Liver (tissue), 9 donors: ENCODE measurements around the gene CD300H. TPM values are rescaled to one million over a fixed set of nuclear protein-coding genes. Genes with fewer than 3 reads are reported as not detected.

ENCODE experiments used
- DNase-seq: peaks from one replicate; pipeline ENCODE4 v3.0.0-alpha.2; 2017; ENCODE audit warnings: low spot score
- H3K27ac ChIP-seq, 2 donors: one replicate each; pipeline ENCODE4 v1.7.0; 2013; ENCODE audit warnings: inconsistent platforms in 2 of 2, low read length in 2 of 2, control low read depth in 1 of 2, low read depth in 1 of 2, mild to moderate bottlenecking in 1 of 2
- H3K27me3 ChIP-seq, 4 donors: one replicate each; pipeline versions ENCODE4 v1.6.1 to v1.7.0; 2013; ENCODE audit warnings: low read length in 3 of 4, inconsistent platforms in 1 of 4, mild to moderate bottlenecking in 1 of 4, moderate library complexity in 1 of 4; ENCODE audit not compliant: control insufficient read depth in 4 of 4, insufficient read depth in 4 of 4
- H3K36me3 ChIP-seq, 4 donors: one replicate each; pipeline versions ENCODE4 v1.6.1 to v1.7.0; 2013; ENCODE audit warnings: low read length in 3 of 4, mild to moderate bottlenecking in 3 of 4, low read depth in 1 of 4, moderate library complexity in 1 of 4; ENCODE audit not compliant: control insufficient read depth in 4 of 4, insufficient read depth in 3 of 4
- H3K4me1 ChIP-seq, 4 donors: one replicate each; pipeline versions ENCODE4 v1.6.1 to v1.7.0; 2013; ENCODE audit warnings: low read length in 3 of 4, mild to moderate bottlenecking in 3 of 4, moderate library complexity in 1 of 4; ENCODE audit not compliant: control insufficient read depth in 4 of 4, insufficient read depth in 4 of 4
- H3K4me3 ChIP-seq, 3 donors: one replicate each; pipeline versions ENCODE4 v1.6.1 to v1.7.0; 2013; ENCODE audit warnings: low read length in 3 of 3, control low read depth in 1 of 3, low read depth in 1 of 3, mild to moderate bottlenecking in 1 of 3
- H3K9ac ChIP-seq, 2 donors: one replicate each; pipeline ENCODE4 v1.7.0; 2013; ENCODE audit warnings: low read length in 2 of 2, mild to moderate bottlenecking in 2 of 2, moderate library complexity in 2 of 2, control low read depth in 1 of 2, low read depth in 1 of 2
- H3K9me3 ChIP-seq, 4 donors: one replicate each; pipeline versions ENCODE4 v1.6.1 to v1.7.0; 2013; ENCODE audit warnings: low read length in 3 of 4; ENCODE audit not compliant: control insufficient read depth in 4 of 4
- ATF3 ChIP-seq: IDR thresholded peaks from 2 replicates; pipeline ENCODE4 v1.6.1; 2016; ENCODE audit warnings: antibody characterized with exemption
- CTCF ChIP-seq: fragments of 150-350 bp; IDR thresholded peaks from 2 replicates; pipeline ENCODE4 v1.5.1; 2017; ENCODE audit warnings: improper control_type of control experiment, low read depth, low read length; ENCODE audit not compliant: missing input control
- EGR1 ChIP-seq, 2 donors: IDR thresholded peaks; 2 replicates each; pipeline ENCODE4 v1.6.1; 2016 to 2018; ENCODE audit warnings: antibody characterized with exemption in 2 of 2, low read depth in 2 of 2
- FOXA1 ChIP-seq: IDR thresholded peaks from 2 replicates; pipeline ENCODE4 v1.6.1; 2016; ENCODE audit warnings: antibody characterized with exemption
- FOXA2 ChIP-seq: IDR thresholded peaks from 2 replicates; pipeline ENCODE4 v1.6.1; 2016; ENCODE audit warnings: antibody characterized with exemption
- GABPA ChIP-seq, 2 donors: IDR thresholded peaks in 1 of 2; conservative IDR thresholded peaks in 1 of 2; 2 replicates each; pipeline ENCODE4 v1.6.1; 2016; ENCODE audit warnings: antibody characterized with exemption in 2 of 2, mild to moderate bottlenecking in 1 of 2, moderate library complexity in 1 of 2
- HNF4A ChIP-seq, 2 donors: conservative IDR thresholded peaks; 2 replicates each; pipeline ENCODE4 v1.6.1; 2016; ENCODE audit warnings: antibody characterized with exemption in 2 of 2, mild to moderate bottlenecking in 2 of 2
- HNF4G ChIP-seq: IDR thresholded peaks from 2 replicates; pipeline ENCODE4 v1.6.1; 2016; ENCODE audit warnings: antibody characterized with exemption
- JUND ChIP-seq, 2 donors: IDR thresholded peaks; 2 replicates each; pipeline ENCODE4 v1.6.1; 2016; ENCODE audit warnings: antibody characterized with exemption in 2 of 2
- NR2F2 ChIP-seq: IDR thresholded peaks from 2 replicates; pipeline ENCODE4 v1.6.1; 2016; ENCODE audit warnings: antibody characterized with exemption
- RAD21 ChIP-seq, 2 donors: IDR thresholded peaks; 2 replicates each; pipeline ENCODE4 v1.6.1; 2016; ENCODE audit warnings: antibody characterized with exemption in 2 of 2, mild to moderate bottlenecking in 2 of 2
- REST ChIP-seq: IDR thresholded peaks from 2 replicates; pipeline ENCODE4 v1.6.1; 2016; ENCODE audit warnings: antibody characterized with exemption, mild to moderate bottlenecking
- RXRA ChIP-seq, 2 donors: IDR thresholded peaks; 2 replicates each; pipeline ENCODE4 v1.6.1; 2017 to 2018; ENCODE audit warnings: antibody characterized with exemption in 2 of 2, mild to moderate bottlenecking in 1 of 2
- SP1 ChIP-seq: IDR thresholded peaks from 2 replicates; pipeline ENCODE4 v1.6.1; 2018; ENCODE audit warnings: antibody characterized with exemption, mild to moderate bottlenecking
- TAF1 ChIP-seq: conservative IDR thresholded peaks from 2 replicates; pipeline ENCODE4 v1.6.1; 2016; ENCODE audit warnings: antibody characterized with exemption, mild to moderate bottlenecking
- YY1 ChIP-seq: IDR thresholded peaks from 2 replicates; pipeline ENCODE4 v1.6.1; 2016; ENCODE audit warnings: antibody characterized with exemption, mild to moderate bottlenecking
- WGBS: extraction: QIAGEN DNeasy Blood & Tissue Kit; methylation state at CpG from one replicate; pipeline ENCODE4 v1.1.7; 2013; 5-methylcytosine and 5-hydroxymethylcytosine counted together
- polyA plus RNA-seq, 2 donors: library from polyadenylated mRNA; stranded (reverse) in 1 of 2; unstranded in 1 of 2; fragments of 200-250 nt in 1 of 2; fragments of >200 nt in 1 of 2; fragmentation: Nextera tagmentation in 1 of 2; extraction: Ambion mirVana in 1 of 2; gene quantifications; one replicate each; pipeline versions ENCODE4 v1.2.1 to v1.2.3, GENCODE V29; 2013 to 2015
- total RNA-seq, 2 donors: library from RNA; depleted of rRNA; stranded (reverse); fragments of >200 nt; gene quantifications; one replicate each; pipeline ENCODE4 v1.2.3, GENCODE V29; 2014
- donor health status: healthy.
- donor health status: healthy.
- donor health status: healthy.
- donor health status: healthy.
- donor health status: healthy.

The CD300H gene
- under 1 TPM in 1 of 2 donors, not detected in 1; 0.47 TPM for total RNA-seq
- polyA plus RNA-seq, result not detected

- WGBS, result 74% methylated on average over 2 of the region's 2 CpGs
- no peak within 1 kb of the TSS for H3K27ac ChIP-seq
- H3K4me1 ChIP-seq, result no peaks in the 10 kb centered on the region
- no peak for DNase-seq
- TF ChIP-seq GABPA (IDR thresholded peaks at IDR 0.05 in 1 of 2, conservative IDR thresholded peaks at IDR 0.05 in 1 of 2) (no peak), RAD21 (IDR thresholded peaks at IDR 0.05) (no peak), SP1 (no peak), FOXA1 (no peak), HNF4A (conservative IDR thresholded peaks at IDR 0.05) (no peak), CTCF (no peak), ATF3 (no peak), FOXA2 (no peak)
- no peaks in the 10 kb centered on the region for H3K27me3 ChIP-seq
- no peak within 1 kb of the TSS for H3K9ac ChIP-seq
- no peak within 1 kb of the TSS for H3K4me3 ChIP-seq
- no peaks in the 10 kb centered on the region for H3K9me3 ChIP-seq
- H3K36me3 ChIP-seq, result no peaks in the 10 kb centered on the region
Measured at GRCh38 chr17:74567397-74567796, at the start of gene CD300H. Gene CD300H (minus strand): TSS chr17:74567509.

GRCh38 chr17:74616696-74617095 lies 49.4 kb upstream of the CD300H start:
- 87% methylated on average over 7 of the region's 7 CpGs for WGBS
- Histone ChIP-seq H3K9ac (no peak overlapping the region), H3K4me1 (no peaks in the 10 kb centered on the region), H3K27ac (no peak overlapping the region), H3K27me3 (peaks cover 0 to 4% (median 0%) of the 10 kb centered on the region in 4 donors), H3K4me3 (no peak overlapping the region), H3K36me3 (no peaks in the 10 kb centered on the region), H3K9me3 (no peaks in the 10 kb centered on the region)
- no peak for DNase-seq
- no peak for TF ChIP-seq SP1
- no peak for TF ChIP-seq FOXA1
- no peak for TF ChIP-seq YY1
- no peak for TF ChIP-seq RAD21 (IDR thresholded peaks at IDR 0.05)
- no peak for TF ChIP-seq HNF4G
- no peak for TF ChIP-seq FOXA2
- no peak for TF ChIP-seq NR2F2

- TF ChIP-seq ATF3, result no peak
- TF ChIP-seq NR2F2, result no peak
- TF ChIP-seq RXRA (IDR thresholded peaks at IDR 0.05), result no peak
- no peak for TF ChIP-seq TAF1
- no peak for TF ChIP-seq FOXA2
- no peak for TF ChIP-seq FOXA1
- no peak for TF ChIP-seq CTCF
- TF ChIP-seq SP1, result no peak
- TF ChIP-seq JUND (IDR thresholded peaks at IDR 0.05), result no peak
- TF ChIP-seq EGR1 (IDR thresholded peaks at IDR 0.05; ENCODE audit: low read depth in 2 of 2), result no peak
- no peak for TF ChIP-seq HNF4G
- no peak for TF ChIP-seq RAD21 (IDR thresholded peaks at IDR 0.05)
- TF ChIP-seq REST, result no peak
- no peaks in the 10 kb centered on the region for H3K9me3 ChIP-seq
- no peak overlapping the region for H3K27ac ChIP-seq
- peaks cover 0 to 5% (median 0%) of the 10 kb centered on the region in 4 donors for H3K27me3 ChIP-seq
- 81% methylated on average over 6 of the region's 6 CpGs for WGBS
- no peak overlapping the region for H3K4me3 ChIP-seq
- no peak for DNase-seq
- no peaks in the 10 kb centered on the region for H3K36me3 ChIP-seq
- H3K4me1 ChIP-seq, result no peaks in the 10 kb centered on the region
- no peak overlapping the region for H3K9ac ChIP-seq
Measured at GRCh38 chr17:74612046-74612445, 44.7 kb upstream of the CD300H start.
